HG02759 (cell line): ENCODE data around the gene IDUA.
"Not testable (repeated sequence)": the region's sequence is repeated elsewhere in the genome, so short reads cannot be mapped to it uniquely, and the experiment has no call there.

ENCODE experiments used
- ATAC-seq: cut with Tn5 transposase; IDR thresholded peaks from one replicate; pipeline ENCODE4 v1.9.1; 2021; ENCODE audit warnings: mild to moderate bottlenecking, moderate library complexity; ENCODE audit not compliant: unreplicated experiment

The IDUA gene

DNA sequence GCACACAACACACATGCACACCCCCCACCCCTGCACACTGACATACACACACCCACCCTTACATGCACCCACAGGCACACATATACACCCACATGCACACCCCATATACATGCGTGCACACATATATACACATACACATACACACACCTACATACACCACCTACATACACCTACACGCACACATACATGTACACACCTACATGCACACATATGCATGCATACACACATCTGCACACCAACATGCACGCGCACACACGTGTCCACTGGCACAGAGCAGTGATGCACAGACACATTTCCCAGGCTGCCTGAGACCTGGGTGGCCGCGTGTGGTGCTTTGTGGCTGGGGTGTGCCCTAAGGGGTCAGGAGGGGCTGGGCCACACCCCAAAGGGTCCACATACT lies 56.3 kb downstream of the IDUA start:
- no peak for ATAC-seq

DNA sequence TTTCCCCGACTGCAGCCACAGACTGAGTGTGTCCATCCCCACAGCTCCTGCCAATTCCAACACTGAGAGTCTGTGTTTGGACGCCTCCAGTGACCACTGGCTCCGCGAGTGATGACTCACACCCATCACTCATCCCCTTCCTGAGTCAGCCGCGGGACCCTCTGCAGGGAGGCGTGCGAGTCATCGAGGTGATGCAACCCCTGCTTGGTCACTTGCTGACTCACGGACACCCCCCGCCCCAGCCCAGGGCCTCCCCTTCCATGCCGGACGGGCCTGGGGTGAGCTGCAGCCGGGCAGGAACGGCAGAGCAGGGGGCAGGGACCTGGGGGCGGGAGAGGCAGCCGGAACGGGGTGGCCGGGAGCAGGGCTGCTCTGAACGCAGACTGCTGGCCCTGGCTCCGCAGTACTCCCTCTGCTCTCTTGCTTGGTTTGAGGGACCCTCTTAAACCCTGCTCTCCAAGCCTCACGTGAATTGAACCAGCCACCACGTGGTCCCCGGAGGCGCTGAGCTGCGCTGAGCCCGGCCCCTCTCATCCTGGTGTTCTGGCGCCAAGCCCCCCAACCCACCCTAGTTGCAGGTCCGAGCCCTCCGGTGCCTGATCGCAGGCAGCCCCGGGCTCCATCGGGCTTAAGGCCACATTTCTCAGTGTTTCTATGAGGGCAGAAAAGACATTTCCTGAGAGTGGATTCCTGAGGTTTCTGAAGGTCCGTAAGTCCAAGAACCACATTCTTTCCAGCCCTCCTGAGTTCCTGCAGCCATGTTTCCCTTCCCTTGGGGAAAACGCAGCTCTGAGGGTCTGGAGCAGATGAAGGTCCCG lies 57.0 kb downstream of the IDUA start:
- ATAC-seq = no peak

DNA sequence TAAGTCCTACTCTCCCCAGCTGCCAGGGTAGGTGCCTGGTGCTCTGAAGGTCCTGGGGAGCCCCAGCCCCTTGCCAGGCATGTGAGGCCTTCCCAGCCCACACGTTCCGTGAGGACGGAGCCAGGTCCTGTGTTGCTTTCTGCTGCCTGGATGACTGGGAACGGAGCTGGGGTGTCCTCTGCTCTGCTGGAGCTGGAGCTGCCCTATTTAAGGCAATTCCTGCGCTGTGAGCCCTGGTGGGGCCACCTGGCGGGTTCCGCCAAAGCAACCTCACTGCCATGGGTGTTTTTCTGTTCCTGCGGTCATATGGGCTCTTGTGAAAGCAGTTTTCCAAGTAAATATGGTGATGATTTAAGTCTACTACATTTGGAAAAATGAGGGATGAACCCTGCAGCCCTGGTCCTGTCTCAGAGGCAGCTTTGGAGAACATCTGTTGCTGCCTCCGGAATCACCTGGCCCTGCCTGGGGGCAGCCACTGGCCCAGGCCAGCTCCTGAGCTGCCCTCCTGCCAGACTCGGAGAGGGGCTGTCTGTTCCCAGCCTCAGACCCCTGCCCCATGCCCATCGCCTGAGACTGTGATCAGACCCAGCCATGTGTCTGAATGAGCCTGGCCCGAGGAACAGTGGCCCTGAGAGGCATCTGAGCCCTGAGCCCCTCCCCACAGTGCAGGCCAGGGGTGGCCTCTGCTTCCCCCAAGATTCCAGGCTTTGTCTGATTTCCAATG lies 57.8 kb downstream of the IDUA start:
- ATAC-seq = no peak

DNA sequence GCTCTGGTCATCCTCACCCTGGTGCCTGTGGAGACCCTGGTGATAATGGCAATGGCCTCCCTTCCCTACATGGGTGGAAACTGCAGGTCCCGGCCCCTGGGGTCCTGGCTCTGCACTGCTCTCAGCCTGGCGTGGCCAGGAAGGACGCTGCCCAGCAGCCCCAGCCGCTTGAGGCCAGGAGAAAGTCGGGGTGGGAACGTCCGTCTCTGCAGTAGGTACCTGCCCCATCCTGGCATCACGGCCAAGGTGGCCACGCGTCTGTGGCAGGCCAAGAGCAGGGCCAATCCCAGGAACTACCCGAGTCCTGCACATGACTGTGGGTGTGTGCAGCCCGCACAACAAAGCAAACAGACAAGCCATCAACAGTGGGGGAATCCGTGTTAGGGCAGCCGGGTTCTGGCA lies 58.4 kb downstream of the IDUA start:
- ATAC-seq = no peak

DNA sequence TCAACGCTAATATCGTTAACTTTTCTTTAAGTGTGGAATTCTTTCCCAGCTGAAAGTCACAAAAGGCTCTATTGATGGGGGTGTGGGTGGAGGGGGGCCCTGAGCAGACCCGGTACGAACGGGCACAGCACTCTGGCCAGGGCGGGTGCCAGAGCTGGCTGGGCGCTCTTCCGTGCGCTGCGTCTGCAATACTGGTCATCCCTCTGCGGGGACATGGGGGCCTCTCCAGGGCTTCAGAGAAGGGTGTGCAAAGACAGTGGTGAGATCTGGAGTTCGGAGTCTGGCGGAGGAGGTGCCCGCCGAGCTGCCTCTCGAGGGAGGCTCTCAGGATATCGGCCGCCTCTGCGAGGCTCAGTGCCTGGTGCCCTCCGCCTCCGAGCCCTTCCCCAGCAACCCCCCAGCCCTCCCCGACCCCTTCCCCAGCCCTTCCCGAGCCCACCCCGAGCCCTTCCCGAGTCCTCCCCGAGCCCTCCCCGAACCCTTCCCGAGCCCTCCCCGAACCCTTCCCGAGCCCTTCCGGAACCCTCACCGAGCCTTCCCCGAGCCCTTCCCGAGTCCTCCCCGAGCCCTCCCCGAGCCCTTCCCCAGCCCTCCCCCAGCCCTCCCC lies 58.9 kb downstream of the IDUA start:
- ATAC-seq = no peak

DNA sequence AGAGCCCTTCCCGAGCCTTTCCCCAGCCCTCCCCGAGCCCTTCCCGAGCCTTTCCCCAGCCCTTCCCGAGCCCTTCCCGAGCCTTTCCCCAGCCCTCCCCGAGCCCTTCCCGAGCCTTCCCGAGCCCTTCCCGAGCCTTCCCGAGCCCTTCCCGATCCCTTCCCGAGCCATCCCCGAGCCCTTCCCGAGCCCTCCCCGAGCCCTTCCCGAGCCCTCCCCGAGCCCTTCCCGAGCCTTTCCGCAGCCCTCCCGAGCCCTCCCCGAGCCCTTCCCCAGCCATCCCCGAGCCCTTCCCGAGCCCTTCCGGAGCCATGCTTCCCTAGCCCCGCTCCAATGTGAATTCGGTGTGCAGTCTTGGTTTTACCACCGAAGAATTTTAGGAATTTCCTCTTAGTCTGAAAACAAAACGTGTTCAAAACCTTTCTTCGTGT lies 59.8 kb downstream of the IDUA start:
- ATAC-seq = not testable (repeated sequence)

DNA sequence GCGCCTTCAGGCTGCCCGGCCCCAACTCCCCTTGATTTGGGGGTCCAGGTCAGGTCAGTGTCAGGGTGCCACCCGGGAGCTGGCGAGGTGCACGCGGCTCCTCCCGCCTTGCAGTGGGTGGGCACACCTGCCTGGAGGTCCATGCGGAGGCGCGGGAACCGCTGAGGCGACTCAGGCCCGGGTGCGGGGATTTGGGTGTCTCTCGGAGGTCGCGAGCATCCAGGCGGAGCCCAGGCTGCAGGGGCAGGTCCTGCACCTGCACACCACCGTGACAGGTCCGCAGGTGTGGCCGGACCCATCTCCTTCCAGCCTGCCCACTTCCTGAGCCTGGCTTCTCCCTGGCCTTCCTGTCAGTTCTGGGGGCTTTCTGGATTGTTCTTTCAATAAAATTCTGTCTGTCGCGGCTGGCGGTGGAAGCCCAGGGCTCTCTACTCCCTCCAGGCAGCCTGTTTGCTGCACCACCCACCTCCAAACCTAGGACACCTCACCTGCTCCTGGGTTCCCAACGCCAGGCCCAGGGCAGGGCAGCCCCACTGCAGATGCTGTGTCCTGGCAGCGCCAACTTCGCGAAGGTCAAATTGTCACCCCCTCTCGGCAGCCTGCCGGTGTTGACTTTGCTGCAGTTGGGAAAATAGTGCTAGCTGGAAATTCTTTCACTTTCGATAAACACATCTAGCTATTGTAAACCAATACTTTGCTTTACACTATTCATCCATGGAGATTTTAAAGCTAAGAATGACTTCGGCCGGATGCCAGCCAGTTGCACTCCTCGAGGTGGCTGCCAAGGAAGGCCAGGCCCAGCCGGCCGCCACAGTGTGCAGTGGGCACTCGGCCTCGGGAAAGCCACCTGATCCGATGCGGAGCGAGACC lies 60.5 kb downstream of the IDUA start:
- no peak for ATAC-seq

DNA sequence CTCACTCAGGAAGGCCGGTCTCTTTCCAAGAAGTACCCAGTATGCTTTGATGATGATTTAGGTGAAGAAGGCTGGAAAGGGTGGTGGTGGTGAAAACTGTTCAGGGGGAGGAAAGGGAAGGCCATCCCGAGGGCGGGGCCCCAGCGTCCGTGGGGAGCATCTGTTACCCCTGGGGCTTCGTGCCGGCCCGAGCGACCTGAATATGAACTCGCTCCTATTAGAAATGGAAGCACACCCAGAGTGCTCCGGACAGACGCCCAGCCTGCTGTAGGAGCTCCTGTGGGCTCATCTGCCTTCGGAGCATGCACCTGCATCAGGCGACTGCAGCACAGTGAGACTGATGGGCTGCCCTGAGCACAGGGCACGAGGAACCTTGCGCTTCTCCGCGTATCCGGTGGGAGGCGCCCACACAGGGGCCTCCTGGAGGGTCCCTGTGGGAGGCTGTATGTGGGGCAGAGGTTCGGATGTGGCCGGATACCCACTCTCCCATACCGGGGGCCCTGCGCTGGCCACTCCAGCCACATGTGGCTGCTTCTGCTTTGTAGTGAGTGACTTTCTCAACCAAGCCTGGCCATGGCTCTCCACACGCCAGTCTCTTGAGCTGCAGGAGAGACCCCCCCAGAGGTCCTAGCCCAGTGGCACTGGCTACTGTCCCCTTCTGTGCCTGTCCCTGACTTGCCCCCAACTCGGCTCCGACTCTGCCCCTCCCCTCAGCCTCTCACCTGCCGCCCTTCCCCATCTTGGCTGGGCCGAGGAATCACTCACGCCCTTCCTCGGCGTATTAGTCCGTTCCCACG lies 61.3 kb downstream of the IDUA start:
- ATAC-seq = no peak

DNA sequence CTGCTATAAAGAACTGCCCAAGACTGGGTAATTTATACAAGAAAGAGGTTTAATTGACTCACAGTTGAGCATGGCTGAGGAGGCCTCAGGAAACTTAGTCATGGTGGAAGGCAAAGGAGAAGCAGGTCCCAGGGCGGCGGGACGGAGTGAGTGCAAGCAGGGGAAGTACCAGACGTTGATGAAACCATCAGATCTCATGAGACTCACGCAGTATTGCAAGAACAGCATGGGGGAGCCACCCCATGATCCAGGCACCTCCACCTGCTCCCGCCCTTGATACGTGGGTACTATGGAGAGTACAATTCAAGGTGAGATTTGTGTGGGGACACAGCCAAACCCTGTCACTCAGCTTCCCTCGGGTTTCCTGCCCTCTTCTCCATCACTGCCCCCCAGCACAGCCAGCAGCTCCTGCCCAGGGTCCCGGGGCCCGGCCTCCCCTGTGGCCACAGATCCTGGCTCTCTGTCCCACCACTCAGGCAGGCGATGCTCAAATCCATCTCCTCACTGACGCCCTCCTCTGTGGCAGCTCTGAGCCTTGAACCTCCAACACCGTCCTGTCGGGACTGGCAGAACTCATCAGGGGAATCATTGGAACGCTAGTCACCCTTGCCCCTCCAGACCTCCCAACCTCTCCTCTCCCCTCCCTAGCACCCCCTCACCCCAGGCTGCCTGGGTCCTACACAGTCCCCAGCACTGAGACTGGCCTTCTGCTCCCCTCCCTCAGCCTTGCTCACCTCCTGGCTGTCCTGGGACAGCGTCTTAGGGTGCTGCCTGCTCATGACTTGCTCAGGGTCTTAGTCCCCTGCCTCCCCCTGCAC lies 62.1 kb downstream of the IDUA start:
- no peak for ATAC-seq

DNA sequence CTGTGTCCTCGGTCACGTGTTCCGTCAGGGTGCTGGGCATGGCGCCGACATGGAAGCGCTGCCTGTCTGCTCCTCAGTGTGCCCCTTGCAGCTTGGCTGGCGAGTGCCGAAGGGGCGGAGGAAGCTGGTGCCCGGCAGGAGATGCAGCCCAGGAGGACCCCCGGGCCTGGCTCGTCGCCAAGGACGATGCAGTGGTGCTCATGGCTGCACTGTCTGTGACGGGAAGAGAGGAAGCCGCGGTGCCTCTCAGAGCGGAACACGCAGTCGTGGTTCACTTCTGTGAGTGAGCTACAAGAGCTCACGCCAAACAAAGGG lies 62.7 kb downstream of the IDUA start:
- ATAC-seq = no peak

DNA sequence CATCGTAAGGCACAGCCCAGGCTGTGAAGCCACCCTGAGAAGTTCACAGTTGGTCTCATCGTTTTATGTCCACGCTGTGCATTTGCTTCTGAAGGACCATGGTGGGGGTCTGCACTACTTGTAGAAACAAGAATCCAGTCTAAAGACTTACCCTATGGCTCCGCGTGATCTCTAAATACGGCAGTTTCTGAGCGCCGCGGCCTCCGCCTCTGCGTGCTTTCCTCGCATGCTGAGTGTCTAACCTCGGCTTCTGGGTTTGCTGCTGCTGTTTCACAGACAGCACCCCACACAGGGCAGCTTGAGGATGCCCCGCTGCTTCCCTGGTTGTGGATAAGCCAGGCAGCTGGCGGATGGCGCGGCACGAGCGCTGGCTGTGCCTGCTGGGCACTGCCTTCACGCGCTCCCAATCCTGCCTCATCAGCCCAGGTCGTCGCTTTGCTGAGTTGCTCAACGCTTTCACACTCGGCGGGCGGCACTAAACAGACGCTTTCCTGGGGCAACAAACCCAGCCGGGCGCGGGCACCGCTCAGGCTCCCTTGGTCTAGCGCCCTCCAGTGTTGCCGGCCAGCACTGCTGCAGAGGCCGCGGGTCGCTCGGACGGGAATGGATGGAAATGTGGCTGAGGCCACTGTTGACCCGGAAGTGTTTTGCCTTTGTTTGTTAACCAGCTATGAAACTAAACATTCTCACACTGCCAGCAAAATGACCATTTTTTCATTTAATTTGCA lies 63.8 kb downstream of the IDUA start:
- no peak for ATAC-seq

DNA sequence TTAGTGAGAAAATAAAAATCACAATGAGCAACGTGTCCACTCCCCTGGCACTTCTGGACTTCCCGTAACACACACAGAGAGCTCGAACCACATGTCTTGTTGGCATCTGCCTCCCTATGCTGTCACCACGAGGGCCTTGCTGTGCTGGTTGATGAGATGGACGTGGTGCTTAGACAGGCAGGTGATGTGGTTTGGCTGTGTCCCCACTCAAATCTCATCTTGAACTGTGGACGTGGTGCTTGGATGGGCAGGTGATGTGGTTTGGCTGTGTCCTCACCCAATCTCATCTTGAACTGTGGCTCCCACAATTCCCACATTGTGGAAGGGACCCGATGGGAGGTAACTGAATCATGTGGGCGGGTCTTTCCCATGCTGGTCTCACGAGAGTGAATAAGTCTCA lies 64.6 kb downstream of the IDUA start:
- ATAC-seq = no peak

DNA sequence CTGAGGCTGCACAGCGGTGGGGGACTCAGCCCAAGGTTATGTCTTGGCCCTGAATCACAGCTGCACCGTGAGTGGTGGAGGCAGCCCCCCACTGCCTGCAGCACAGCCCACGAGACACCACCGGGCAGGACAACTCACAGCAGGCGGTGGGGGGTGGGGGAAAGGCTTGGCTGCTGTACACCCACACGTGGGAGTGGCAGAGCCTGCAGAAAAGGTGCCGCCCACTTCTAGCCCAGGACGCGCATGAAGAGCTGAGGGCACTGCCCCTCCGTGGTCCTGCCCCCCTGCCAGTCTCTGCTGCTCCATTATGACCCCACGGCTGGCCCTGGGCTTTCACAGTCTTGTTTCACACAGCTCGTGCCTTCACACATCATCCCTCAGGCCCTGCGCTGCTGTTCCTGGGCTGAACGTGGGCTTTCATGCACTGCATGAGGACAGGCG lies 65.4 kb downstream of the IDUA start:
- ATAC-seq = no peak

DNA sequence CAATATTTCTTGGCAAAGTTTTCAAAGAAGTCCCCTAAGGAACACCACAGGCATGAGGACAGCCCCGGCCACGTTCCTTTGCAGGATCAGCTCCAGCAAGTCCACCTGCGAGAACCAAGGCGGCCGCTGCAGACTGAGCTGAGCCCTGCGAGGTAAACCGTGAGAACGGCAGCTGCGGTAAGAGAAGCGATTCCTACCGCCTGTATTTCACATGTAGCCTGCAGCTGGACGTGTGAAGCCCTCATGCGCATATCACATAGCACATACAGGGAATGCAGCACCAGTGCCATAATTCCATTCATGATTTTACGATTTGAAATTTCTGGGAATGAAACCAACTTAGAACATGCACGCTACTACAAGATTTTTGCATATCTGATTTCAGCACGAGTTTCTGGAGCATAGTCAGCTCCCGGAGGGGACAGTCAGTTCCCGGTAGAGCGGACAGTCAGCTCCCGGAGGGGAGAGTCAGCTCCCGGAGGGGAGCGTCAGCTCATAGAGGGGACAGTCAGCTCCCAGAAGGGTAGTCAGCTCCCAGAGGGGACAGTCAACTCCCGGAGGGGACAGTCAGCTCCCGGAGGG lies 66.3 kb downstream of the IDUA start:
- no peak for ATAC-seq

DNA sequence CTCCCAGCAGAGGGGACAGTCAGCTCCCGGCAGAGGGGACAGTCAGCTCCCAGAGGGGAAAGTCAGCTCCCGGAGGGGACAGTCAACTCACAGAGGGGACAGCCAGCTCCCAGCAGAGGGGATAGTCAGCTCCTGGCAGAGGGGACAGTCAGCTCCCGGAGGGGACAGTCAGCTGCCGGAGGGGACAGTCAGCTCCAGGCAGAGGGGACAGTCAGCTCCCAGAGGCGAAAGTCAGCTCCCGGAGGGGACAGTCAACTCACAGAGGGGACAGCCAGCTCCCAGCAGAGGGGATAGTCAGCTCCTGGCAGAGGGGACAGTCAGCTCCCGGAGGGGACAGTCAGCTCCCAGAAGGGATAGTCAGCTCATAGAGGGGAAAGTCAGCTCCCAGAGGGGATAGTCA lies 67.0 kb downstream of the IDUA start:
- ATAC-seq = not testable (repeated sequence)
